Glutamatergic neuron (in vitro differentiated cells): ENCODE measurements around the gene IL2RA. TPM values are rescaled to one million over a fixed set of nuclear protein-coding genes. Genes with fewer than 3 reads are reported as not detected.
A peak's percentile ranks its signal among the peaks of the same experiment; 100 is the strongest.

Experiments
- DNase-seq: peaks from one replicate; pipeline ENCODE4 v3.0.0; 2022
- H3K27ac Mint-ChIP-seq: one replicate; pipeline ENCODE4 v1.8.0; 2020; ENCODE audit warnings: mild to moderate bottlenecking, mixed read lengths, inconsistent platforms; ENCODE audit not compliant: unreplicated experiment
- H3K27me3 Mint-ChIP-seq: one replicate; pipeline ENCODE4 v1.8.0; 2020; ENCODE audit warnings: mild to moderate bottlenecking, moderate library complexity, mixed read lengths, inconsistent platforms; ENCODE audit not compliant: unreplicated experiment
- H3K36me3 Mint-ChIP-seq: one replicate; pipeline ENCODE4 v1.8.0; 2020; ENCODE audit warnings: mild to moderate bottlenecking, mixed read lengths, inconsistent platforms; ENCODE audit not compliant: unreplicated experiment
- H3K4me1 Mint-ChIP-seq: one replicate; pipeline ENCODE4 v1.8.0; 2020; ENCODE audit warnings: mild to moderate bottlenecking, low read depth, mixed read lengths, inconsistent platforms; ENCODE audit not compliant: unreplicated experiment
- H3K4me3 Mint-ChIP-seq: one replicate; pipeline ENCODE4 v1.8.0; 2020; ENCODE audit warnings: mild to moderate bottlenecking, mixed read lengths, inconsistent platforms; ENCODE audit not compliant: unreplicated experiment
- H3K9me3 Mint-ChIP-seq: one replicate; pipeline ENCODE4 v1.8.0; 2020; ENCODE audit warnings: mild to moderate bottlenecking, moderate library complexity, mixed read lengths, inconsistent platforms; ENCODE audit not compliant: unreplicated experiment
- total RNA-seq: library from RNA; stranded (reverse); fragmentation: NEBNext Ultra II Directional; extraction: Animal tissue kit (Norgen Biotek cat#: 25700); gene quantifications from one replicate; pipeline ENCODE4 v1.2.1, GENCODE V29; 2021; ENCODE audit not compliant: unreplicated experiment
- TF ChIP-seq, protein P1 (sequence below): fragments of 200-600 bp; sonication (generic); IDR thresholded peaks from one replicate; pipeline ENCODE4 v1.5.0; 2021; ENCODE audit not compliant: partially characterized antibody, unreplicated experiment

Gene IL2RA
- total RNA-seq, 1 donor from 2014 or later = not detected

DNA sequence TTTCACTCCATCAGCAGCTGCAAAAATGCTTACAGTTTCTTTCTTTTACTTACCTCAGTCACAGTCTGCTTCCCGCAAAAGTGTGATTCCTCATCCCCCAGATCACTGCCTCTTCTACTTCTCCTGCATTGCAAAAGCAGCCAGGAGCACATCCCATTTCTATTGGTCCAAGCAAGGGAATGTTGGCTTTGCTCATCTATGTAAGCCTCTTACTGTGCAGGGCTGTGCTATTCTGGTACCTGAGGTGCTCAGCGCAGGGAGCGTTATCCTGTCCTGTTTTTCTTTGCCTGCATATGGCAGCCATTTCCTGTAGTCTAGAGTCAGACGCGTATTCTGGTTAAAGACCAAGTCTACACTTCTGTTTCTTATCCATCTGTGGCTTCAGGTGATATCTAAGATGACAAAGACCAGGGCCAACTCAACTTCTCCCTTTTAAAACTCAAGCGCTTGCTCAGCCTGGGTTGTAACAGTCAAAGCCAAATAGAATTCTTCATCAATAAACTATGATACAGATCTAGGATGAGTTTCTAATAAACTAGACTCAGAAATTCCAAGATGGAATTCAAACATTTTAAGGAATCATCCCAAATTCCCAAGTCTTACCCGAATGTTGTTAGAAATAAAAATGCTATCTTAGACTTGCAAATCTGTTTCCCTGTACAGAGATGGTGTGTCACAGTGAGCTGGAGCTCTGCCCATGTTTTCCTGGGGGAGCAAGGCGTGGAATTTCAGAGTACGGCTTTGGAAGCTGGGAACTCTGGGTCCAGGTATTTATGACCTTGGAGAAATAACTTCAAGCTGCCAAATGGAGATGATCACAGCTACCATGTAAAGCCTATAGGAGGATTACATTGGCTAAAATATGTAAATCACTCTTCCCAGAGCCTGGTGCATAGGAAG, 20.6 kb upstream of the IL2RA start:
- DNase-seq = no peak
- TF ChIP-seq, protein P1, sequence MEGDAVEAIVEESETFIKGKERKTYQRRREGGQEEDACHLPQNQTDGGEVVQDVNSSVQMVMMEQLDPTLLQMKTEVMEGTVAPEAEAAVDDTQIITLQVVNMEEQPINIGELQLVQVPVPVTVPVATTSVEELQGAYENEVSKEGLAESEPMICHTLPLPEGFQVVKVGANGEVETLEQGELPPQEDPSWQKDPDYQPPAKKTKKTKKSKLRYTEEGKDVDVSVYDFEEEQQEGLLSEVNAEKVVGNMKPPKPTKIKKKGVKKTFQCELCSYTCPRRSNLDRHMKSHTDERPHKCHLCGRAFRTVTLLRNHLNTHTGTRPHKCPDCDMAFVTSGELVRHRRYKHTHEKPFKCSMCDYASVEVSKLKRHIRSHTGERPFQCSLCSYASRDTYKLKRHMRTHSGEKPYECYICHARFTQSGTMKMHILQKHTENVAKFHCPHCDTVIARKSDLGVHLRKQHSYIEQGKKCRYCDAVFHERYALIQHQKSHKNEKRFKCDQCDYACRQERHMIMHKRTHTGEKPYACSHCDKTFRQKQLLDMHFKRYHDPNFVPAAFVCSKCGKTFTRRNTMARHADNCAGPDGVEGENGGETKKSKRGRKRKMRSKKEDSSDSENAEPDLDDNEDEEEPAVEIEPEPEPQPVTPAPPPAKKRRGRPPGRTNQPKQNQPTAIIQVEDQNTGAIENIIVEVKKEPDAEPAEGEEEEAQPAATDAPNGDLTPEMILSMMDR = no peak
- H3K4me3 Mint-ChIP-seq = no peak overlapping the region
- peaks cover 7% of the 10 kb centered on the region for H3K9me3 Mint-ChIP-seq
- H3K4me1 Mint-ChIP-seq = peaks cover 20% of the 10 kb centered on the region
- H3K27me3 Mint-ChIP-seq = peaks cover 6% of the 10 kb centered on the region
- peak overlapping the region; percentile 26 for H3K27ac Mint-ChIP-seq
- peaks cover 10% of the 10 kb centered on the region for H3K36me3 Mint-ChIP-seq

DNA sequence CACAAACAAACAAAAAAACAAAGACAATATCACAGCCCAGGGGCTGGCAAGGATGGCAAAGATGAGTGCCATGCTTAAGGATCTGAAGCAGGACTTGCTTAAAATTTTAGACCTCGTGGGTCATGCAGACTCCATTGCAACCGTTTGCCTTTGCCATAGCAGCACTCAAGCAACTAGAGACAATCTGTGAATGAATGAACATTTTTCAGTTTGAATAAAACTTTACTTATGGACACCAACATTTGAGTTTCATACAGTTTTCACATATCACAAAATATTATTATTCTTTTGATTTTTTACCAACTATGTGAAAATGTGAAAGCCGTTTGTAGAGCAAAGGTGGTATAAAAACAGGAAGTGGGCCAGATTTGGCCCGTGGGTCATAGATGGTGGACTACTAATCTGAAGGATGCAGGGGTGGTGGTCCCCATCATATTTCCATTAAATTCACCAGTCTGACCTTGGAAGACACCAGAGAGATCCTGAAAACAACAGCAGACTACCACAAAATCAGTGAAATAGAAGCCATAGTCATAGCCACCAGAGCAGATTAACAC, 18.3 kb upstream of the IL2RA start:
- TF ChIP-seq, protein P1 = no peak
- Mint-ChIP-seq H3K4me3 (no peak overlapping the region), H3K27ac (no peak overlapping the region), H3K27me3 (peaks cover 1% of the 10 kb centered on the region), H3K36me3 (peaks cover 6% of the 10 kb centered on the region), H3K9me3 (peaks cover 1% of the 10 kb centered on the region), H3K4me1 (peaks cover 9% of the 10 kb centered on the region)
- no peak for DNase-seq

DNA sequence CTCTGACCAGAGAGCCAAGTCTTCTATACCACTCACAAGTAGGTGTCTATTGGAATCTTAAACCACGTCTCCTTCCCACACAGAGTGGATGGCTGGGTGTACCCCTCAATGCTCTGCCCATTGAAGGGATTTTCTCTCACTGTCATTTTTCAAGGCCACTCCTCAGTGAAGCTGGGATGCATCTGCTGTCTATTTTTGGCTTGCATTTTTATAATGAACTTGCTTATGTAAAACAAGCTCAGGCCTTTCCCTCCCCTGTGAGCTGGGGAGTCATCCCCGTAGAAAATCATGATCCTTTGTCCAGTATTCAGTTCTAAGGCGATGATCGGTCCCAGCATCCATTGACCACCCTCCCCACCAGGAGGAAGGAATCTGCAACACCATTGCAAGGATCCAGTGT, 16.9 kb upstream of the IL2RA start:
- Mint-ChIP-seq H3K4me3 (no peak overlapping the region), H3K27me3 (peaks cover 1% of the 10 kb centered on the region), H3K9me3 (peaks cover 5% of the 10 kb centered on the region), H3K27ac (no peak overlapping the region), H3K36me3 (peaks cover 6% of the 10 kb centered on the region), H3K4me1 (peaks cover 9% of the 10 kb centered on the region)
- TF ChIP-seq, protein P1 = no peak
- DNase-seq = no peak

DNA sequence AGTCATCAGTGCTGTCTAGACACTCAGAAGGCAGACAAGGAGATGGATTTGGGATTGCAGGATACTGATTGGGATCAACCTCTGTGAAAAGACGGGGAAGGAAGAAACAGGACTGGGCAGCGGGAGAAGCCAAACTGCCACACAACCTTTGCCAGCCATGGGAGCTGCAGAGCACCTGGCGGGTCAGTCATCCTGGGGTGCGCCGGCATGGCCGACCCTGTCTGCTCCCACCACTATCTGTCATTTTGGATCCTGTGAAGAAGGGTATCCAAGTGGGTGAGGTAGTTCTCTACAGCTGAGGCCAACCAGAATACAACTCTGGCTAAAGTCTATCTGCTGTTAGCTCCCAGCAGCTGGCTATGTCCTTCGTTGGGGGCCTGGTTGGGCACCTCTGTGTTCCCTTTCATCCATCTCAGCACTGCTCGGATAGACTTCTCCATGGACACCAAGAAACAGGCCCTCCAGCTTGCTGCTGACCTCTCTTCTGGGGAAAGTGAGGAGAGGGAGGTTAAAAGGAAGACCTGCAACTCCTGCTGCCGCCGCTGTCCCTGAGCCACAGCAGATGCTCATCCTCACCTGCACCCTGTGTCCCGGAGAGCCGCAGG, 15.0 kb upstream of the IL2RA start:
- DNase-seq = no peak
- Mint-ChIP-seq H3K4me1 (no peaks in the 10 kb centered on the region), H3K36me3 (peaks cover 6% of the 10 kb centered on the region), H3K4me3 (no peak overlapping the region), H3K9me3 (peaks cover 5% of the 10 kb centered on the region), H3K27me3 (peaks cover 1% of the 10 kb centered on the region), H3K27ac (no peak overlapping the region)
- TF ChIP-seq, protein P1 = no peak
